Measurements from ENCODE around the gene PCDHGB7. TPM values are rescaled to one million over a fixed set of nuclear protein-coding genes. Genes with fewer than 3 reads are reported as not detected.

Gene PCDHGB7
- total and polyA plus RNA-seq, 10 of the 15 experiments (the other 5 are each of a cell fraction or from before 2014, with no cell fraction given) = 0.27 to 1.3 (median 0.54) TPM; not detected in 2

GRCh38 chr5:141384471-141385267 is 32.8 kb upstream of the PCDHGB7 start:
- Histone ChIP-seq H3K36me3 (ENCODE audit: control insufficient read depth in 2 of 2, insufficient read depth in 2 of 2, low read length in 1 of 2) (no peaks in the 10 kb centered on the region), H2AFZ (ENCODE audit: control insufficient read depth, low read depth, low read length) (no peak overlapping the region), H3K4me2 (ENCODE audit: control insufficient read depth, insufficient read depth) (no peak overlapping the region), H3K79me2 (ENCODE audit: control insufficient read depth, insufficient read depth, low read length) (no peaks in the 10 kb centered on the region), H4K20me1 (ENCODE audit: control insufficient read depth, insufficient read depth) (no peaks in the 10 kb centered on the region), H3K27ac (ENCODE audit: control insufficient read depth, insufficient read depth) (no peak overlapping the region), H3K4me1 (ENCODE audit: control insufficient read depth, insufficient read depth, low read length) (no peaks in the 10 kb centered on the region), H3K9me3 (replicated peaks; ENCODE audit: control insufficient read depth, insufficient read depth, low read length) (peaks cover 5% of the 10 kb centered on the region; the same call in 2 of the 3 replicates), H3K4me3 (no peak overlapping the region), H3K9ac (ENCODE audit: control insufficient read depth, insufficient read depth, low read length) (no peak overlapping the region), H3K27me3 (replicated peaks in 1 of 2; ENCODE audit: control insufficient read depth in 2 of 2, insufficient read depth in 2 of 2, low read length in 1 of 2) (no peaks in the 10 kb centered on the region)
- BruUV-seq (replicated peaks) = no TSS peak
- ATAC-seq (no peak), DNase-seq (ENCODE audit: low read depth, low spot score) (no peak), FAIRE-seq (no peak)
- WGBS (ENCODE audit: insufficient coverage, insufficient replicate concordance, low lambda C conversion rate, missing lambda C conversion rate) = 95% methylated on average over 43 of the region's 43 CpGs
- CTCF ChIA-PET = no interaction called here
- RAD21 ChIA-PET (ENCODE audit: unreplicated experiment) = no interaction called here
- SMC1A ChIA-PET (ENCODE audit: uncharacterized antibody, unreplicated experiment) = no interaction called here
- in situ Hi-C loops (cut with MboI) (no loop called here), intact Hi-C loops (cut with micrococcal nuclease; ENCODE audit: unreplicated experiment) (no loop called here)
- POLR2A ChIA-PET = no interaction called here
- TF ChIP-seq RUNX3 (IDR thresholded peaks at IDR 0.05; ENCODE audit: low read length) (no peak), KLF5 (IDR thresholded peaks at IDR 0.05; ENCODE audit: partially characterized antibody) (no peak), POLR2AphosphoS5 (IDR thresholded peaks at IDR 0.05; ENCODE audit: low read length) (no peak), ZNF217 (IDR thresholded peaks at IDR 0.05) (no peak), RELB (IDR thresholded peaks at IDR 0.05; ENCODE audit: low read depth) (no peak), JUNB (IDR thresholded peaks at IDR 0.05) (no peak), ZNF687 (IDR thresholded peaks at IDR 0.05) (no peak), EZH2 (IDR thresholded peaks at IDR 0.05; ENCODE audit: borderline replicate concordance, control insufficient read depth, low read depth, low read length) (no peak), IRF3 (IDR thresholded peaks at IDR 0.05) (no peak), POLR2A (IDR thresholded peaks at IDR 0.05; ENCODE audit: low read depth, low read length) (no peak), NR2F1 (conservative IDR thresholded peaks at IDR 0.05) (no peak), GABPA (IDR thresholded peaks at IDR 0.05; ENCODE audit: low read depth) (no peak)
- TF ChIP-seq, protein P1, sequence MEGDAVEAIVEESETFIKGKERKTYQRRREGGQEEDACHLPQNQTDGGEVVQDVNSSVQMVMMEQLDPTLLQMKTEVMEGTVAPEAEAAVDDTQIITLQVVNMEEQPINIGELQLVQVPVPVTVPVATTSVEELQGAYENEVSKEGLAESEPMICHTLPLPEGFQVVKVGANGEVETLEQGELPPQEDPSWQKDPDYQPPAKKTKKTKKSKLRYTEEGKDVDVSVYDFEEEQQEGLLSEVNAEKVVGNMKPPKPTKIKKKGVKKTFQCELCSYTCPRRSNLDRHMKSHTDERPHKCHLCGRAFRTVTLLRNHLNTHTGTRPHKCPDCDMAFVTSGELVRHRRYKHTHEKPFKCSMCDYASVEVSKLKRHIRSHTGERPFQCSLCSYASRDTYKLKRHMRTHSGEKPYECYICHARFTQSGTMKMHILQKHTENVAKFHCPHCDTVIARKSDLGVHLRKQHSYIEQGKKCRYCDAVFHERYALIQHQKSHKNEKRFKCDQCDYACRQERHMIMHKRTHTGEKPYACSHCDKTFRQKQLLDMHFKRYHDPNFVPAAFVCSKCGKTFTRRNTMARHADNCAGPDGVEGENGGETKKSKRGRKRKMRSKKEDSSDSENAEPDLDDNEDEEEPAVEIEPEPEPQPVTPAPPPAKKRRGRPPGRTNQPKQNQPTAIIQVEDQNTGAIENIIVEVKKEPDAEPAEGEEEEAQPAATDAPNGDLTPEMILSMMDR (IDR thresholded peaks at IDR 0.05 in 2 of 3, conservative IDR thresholded peaks at IDR 0.05 in 1 of 3; ENCODE audit: control insufficient read depth in 2 of 3, extremely low read depth in 1 of 3, insufficient read depth in 1 of 3, low read depth in 3 of 3, low read length in 3 of 3) = no peak
- TF ChIP-seq, protein P2, sequence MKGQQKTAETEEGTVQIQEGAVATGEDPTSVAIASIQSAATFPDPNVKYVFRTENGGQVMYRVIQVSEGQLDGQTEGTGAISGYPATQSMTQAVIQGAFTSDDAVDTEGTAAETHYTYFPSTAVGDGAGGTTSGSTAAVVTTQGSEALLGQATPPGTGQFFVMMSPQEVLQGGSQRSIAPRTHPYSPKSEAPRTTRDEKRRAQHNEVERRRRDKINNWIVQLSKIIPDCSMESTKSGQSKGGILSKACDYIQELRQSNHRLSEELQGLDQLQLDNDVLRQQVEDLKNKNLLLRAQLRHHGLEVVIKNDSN (IDR thresholded peaks at IDR 0.05; ENCODE audit: borderline replicate concordance, extremely low read length, insufficient read depth, low read depth, low read length) = no peak
